HepG2 (cell line): Measurements from ENCODE around the gene FOXR1. TPM values are rescaled to one million over a fixed set of nuclear protein-coding genes. Genes with fewer than 3 reads are reported as not detected.

Source experiments
- ARNT2 ChIP-seq: sonication (generic); formaldehyde crosslinking; IDR thresholded peaks from 2 replicates; pipeline ENCODE4 v1.8.0; 2022; ENCODE audit warnings: mild to moderate bottlenecking, low read depth, missing genetic modification reagents, moderate library complexity
- BHLHE40 ChIP-seq: IDR thresholded peaks from 2 replicates; pipeline ENCODE4 v1.6.1; 2011; ENCODE audit warnings: low read length, improper control_type of control experiment
- EZH2 ChIP-seq: conservative IDR thresholded peaks from 2 replicates; pipeline ENCODE4 v1.6.1; 2012; ENCODE audit warnings: mild to moderate bottlenecking, low read depth, low read length, moderate library complexity
- FOSL2 ChIP-seq: sonication (generic); formaldehyde crosslinking; IDR thresholded peaks from 2 replicates; pipeline ENCODE4 v1.4.0; 2020; ENCODE audit warnings: missing genetic modification reagents
- FOXK1 ChIP-seq: sonication (generic); formaldehyde crosslinking; IDR thresholded peaks from 2 replicates; pipeline ENCODE4 v1.4.0; 2020; ENCODE audit warnings: low read depth, missing genetic modification reagents, borderline replicate concordance
- HMGA1 ChIP-seq: sonication (generic); formaldehyde crosslinking; conservative IDR thresholded peaks from 2 replicates; pipeline ENCODE4 v1.4.0; 2020; ENCODE audit warnings: missing genetic modification reagents
- MAFK ChIP-seq, 2 experiments: IDR thresholded peaks in 1 of 2; conservative IDR thresholded peaks in 1 of 2; 2 replicates each; pipeline ENCODE4 v1.6.1; 2011; ENCODE audit warnings: improper control_type of control experiment in 2 of 2, low read length in 2 of 2
- MED13 ChIP-seq: sonication (generic); formaldehyde crosslinking; IDR thresholded peaks from 2 replicates; pipeline ENCODE4 v1.5.0; 2020; ENCODE audit warnings: missing genetic modification reagents
- NR2F6 ChIP-seq, 2 experiments: IDR thresholded peaks; 2 replicates each; pipeline ENCODE4 v1.6.1; 2016; ENCODE audit warnings: antibody characterized with exemption in 1 of 2, mild to moderate bottlenecking in 1 of 2
- NR3C1 ChIP-seq: sonication (generic); formaldehyde crosslinking; IDR thresholded peaks from 2 replicates; pipeline ENCODE4 v1.4.0; 2020; ENCODE audit warnings: missing genetic modification reagents
- POLR2G ChIP-seq: fragments of 200-400 bp; formaldehyde crosslinking; IDR thresholded peaks from 2 replicates; pipeline ENCODE4 v1.6.1; 2018; ENCODE audit warnings: mild to moderate bottlenecking, low read depth, low read length, moderate library complexity
- REPIN1 ChIP-seq: sonication (generic); formaldehyde crosslinking; IDR thresholded peaks from 2 replicates; pipeline ENCODE4 v1.8.0; 2022; ENCODE audit warnings: missing genetic modification reagents, low read depth, mild to moderate bottlenecking, borderline replicate concordance
- RFX3 ChIP-seq: IDR thresholded peaks from 2 replicates; pipeline ENCODE4 v1.6.1; 2016; ENCODE audit warnings: missing biosample characterization, missing genetic modification reagents
- SNAI1 ChIP-seq: sonication (generic); formaldehyde crosslinking; IDR thresholded peaks from 2 replicates; pipeline ENCODE4 v1.5.0; 2020; ENCODE audit warnings: mild to moderate bottlenecking, missing genetic modification reagents, borderline replicate concordance
- SNRNP70 ChIP-seq: fragments of 200-400 bp; formaldehyde crosslinking; IDR thresholded peaks from 2 replicates; pipeline ENCODE4 v1.6.1; 2017; ENCODE audit warnings: mild to moderate bottlenecking, low read depth, low read length, moderate library complexity
- TCF7 ChIP-seq: sonication (generic); IDR thresholded peaks from 2 replicates; pipeline ENCODE4 v1.6.1; 2016; ENCODE audit warnings: antibody characterized with exemption, low read depth
- TGIF2 ChIP-seq: IDR thresholded peaks from 2 replicates; pipeline ENCODE4 v1.6.1; 2016; ENCODE audit warnings: control low read depth, missing compliant biosample characterization
- ZBTB1 ChIP-seq: sonication (generic); formaldehyde crosslinking; IDR thresholded peaks from 2 replicates; pipeline ENCODE4 v1.4.0; 2020; ENCODE audit warnings: missing genetic modification reagents, borderline replicate concordance
- ZFAT ChIP-seq: sonication (generic); formaldehyde crosslinking; conservative IDR thresholded peaks from 2 replicates; pipeline ENCODE4 v1.8.1; 2023; ENCODE audit warnings: missing genetic modification reagents, inconsistent platforms
- ZNF225 ChIP-seq: sonication (generic); formaldehyde crosslinking; IDR thresholded peaks from 2 replicates; pipeline ENCODE4 v1.4.0; 2020; ENCODE audit warnings: mild to moderate bottlenecking, missing genetic modification reagents
- ZNF335 ChIP-seq: sonication (generic); formaldehyde crosslinking; IDR thresholded peaks from 2 replicates; pipeline ENCODE4 v1.4.0; 2020; ENCODE audit warnings: missing genetic modification reagents
- ZNF33A ChIP-seq: sonication (generic); formaldehyde crosslinking; IDR thresholded peaks from 2 replicates; pipeline ENCODE4 v1.5.1; 2020; ENCODE audit warnings: missing genetic modification reagents, mild to moderate bottlenecking, moderate library complexity, borderline replicate concordance
- ZNF629 ChIP-seq: sonication (generic); formaldehyde crosslinking; conservative IDR thresholded peaks from 2 replicates; pipeline ENCODE4 v1.5.0; 2020; ENCODE audit warnings: missing genetic modification reagents
- ZNF660 ChIP-seq: sonication (generic); formaldehyde crosslinking; IDR thresholded peaks from 2 replicates; pipeline ENCODE4 v1.5.1; 2020; ENCODE audit warnings: mild to moderate bottlenecking, low read depth, missing genetic modification reagents, borderline replicate concordance
- ZNF781 ChIP-seq: sonication (generic); formaldehyde crosslinking; IDR thresholded peaks from 2 replicates; pipeline ENCODE4 v1.5.1; 2020; ENCODE audit warnings: borderline replicate concordance, mild to moderate bottlenecking, missing genetic modification reagents; ENCODE audit errors: not compliant biosample characterization
- ZNF782 ChIP-seq: sonication (generic); formaldehyde crosslinking; IDR thresholded peaks from 2 replicates; pipeline ENCODE4 v1.4.0; 2020; ENCODE audit warnings: missing genetic modification reagents, mild to moderate bottlenecking, borderline replicate concordance
- ZNF83 ChIP-seq: sonication (generic); formaldehyde crosslinking; IDR thresholded peaks from 2 replicates; pipeline ENCODE4 v1.4.0; 2020; ENCODE audit warnings: missing genetic modification reagents, mild to moderate bottlenecking, borderline replicate concordance
- polyA plus RNA-seq, 8 experiments: library from polyadenylated mRNA; depleted of rRNA in 3 of 8; stranded (reverse) in 7 of 8; unstranded in 1 of 8; fragments of >200 nt; fragmentation: Illumina TruSeq in 4 of 8; extraction: Trizol in 4 of 8; gene quantifications; 2 replicates each; pipeline versions ENCODE4 v1.2.1 to v1.2.3, GENCODE V29; 2011 to 2016; ENCODE audit warnings: low read depth in 4 of 8, missing spikeins in 1 of 8, mixed read lengths in 1 of 8; ENCODE audit not compliant: insufficient read depth in 1 of 8
- total RNA-seq, 5 experiments: library from RNA; depleted of rRNA; stranded (reverse); fragments of >200 nt; fragmentation: Illumina TruSeq; extraction: Trizol; gene quantifications; 2 replicates each; pipeline ENCODE4 v1.2.3, GENCODE V29; 2016; ENCODE audit warnings: low read depth in 1 of 5
- TF ChIP-seq, protein P1 (sequence below): sonication (generic); formaldehyde crosslinking; IDR thresholded peaks from 2 replicates; pipeline ENCODE4 v1.4.0; 2020; ENCODE audit warnings: mild to moderate bottlenecking, missing genetic modification reagents
- TF ChIP-seq, protein P2 (sequence below): sonication (generic); formaldehyde crosslinking; IDR thresholded peaks from 2 replicates; pipeline ENCODE4 v1.4.0; 2020; ENCODE audit warnings: missing genetic modification reagents

FOXR1 gene
- total and polyA plus RNA-seq, 2 of the 13 experiments (the other 11 are each of a cell fraction or from before 2014, with no cell fraction given): not detected

- no peak for TF ChIP-seq ZNF33A (CRISPR knock-in tag)
- TF ChIP-seq SNAI1 (CRISPR knock-in tag): no peak
- no peak for TF ChIP-seq POLR2G
- TF ChIP-seq ZNF83 (CRISPR knock-in tag): no peak
- no peak for TF ChIP-seq ZFAT (CRISPR knock-in tag)
- no peak for TF ChIP-seq ZBTB1 (CRISPR knock-in tag)
- no peak for TF ChIP-seq MED13
- no peak for TF ChIP-seq RFX3
- TF ChIP-seq NR3C1 (CRISPR knock-in tag): no peak
- TF ChIP-seq TCF7: peak; percentile 63
- no peak for TF ChIP-seq ZNF335 (CRISPR knock-in tag)
- no peak for TF ChIP-seq ZNF660 (CRISPR knock-in tag)
- TF ChIP-seq TGIF2: no peak
- no peak for TF ChIP-seq HMGA1 (CRISPR knock-in tag)
- TF ChIP-seq, protein P1, sequence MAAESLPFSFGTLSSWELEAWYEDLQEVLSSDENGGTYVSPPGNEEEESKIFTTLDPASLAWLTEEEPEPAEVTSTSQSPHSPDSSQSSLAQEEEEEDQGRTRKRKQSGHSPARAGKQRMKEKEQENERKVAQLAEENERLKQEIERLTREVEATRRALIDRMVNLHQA (CRISPR knock-in tag): no peak
- no peak for TF ChIP-seq FOSL2
- 0 out of 2 replicates have a peak, but pooled peaks have one; percentile 23 for TF ChIP-seq ARNT2
- TF ChIP-seq ZNF225 (CRISPR knock-in tag): peak; percentile 52; the same call in 1 of the 2 replicates
- TF ChIP-seq, protein P2, sequence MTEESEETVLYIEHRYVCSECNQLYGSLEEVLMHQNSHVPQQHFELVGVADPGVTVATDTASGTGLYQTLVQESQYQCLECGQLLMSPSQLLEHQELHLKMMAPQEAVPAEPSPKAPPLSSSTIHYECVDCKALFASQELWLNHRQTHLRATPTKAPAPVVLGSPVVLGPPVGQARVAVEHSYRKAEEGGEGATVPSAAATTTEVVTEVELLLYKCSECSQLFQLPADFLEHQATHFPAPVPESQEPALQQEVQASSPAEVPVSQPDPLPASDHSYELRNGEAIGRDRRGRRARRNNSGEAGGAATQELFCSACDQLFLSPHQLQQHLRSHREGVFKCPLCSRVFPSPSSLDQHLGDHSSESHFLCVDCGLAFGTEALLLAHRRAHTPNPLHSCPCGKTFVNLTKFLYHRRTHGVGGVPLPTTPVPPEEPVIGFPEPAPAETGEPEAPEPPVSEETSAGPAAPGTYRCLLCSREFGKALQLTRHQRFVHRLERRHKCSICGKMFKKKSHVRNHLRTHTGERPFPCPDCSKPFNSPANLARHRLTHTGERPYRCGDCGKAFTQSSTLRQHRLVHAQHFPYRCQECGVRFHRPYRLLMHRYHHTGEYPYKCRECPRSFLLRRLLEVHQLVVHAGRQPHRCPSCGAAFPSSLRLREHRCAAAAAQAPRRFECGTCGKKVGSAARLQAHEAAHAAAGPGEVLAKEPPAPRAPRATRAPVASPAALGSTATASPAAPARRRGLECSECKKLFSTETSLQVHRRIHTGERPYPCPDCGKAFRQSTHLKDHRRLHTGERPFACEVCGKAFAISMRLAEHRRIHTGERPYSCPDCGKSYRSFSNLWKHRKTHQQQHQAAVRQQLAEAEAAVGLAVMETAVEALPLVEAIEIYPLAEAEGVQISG (CRISPR knock-in tag): peak; percentile 55; the same call in 1 of the 2 replicates
- no peak for TF ChIP-seq MAFK (conservative IDR thresholded peaks at IDR 0.05 in 1 of 2, IDR thresholded peaks at IDR 0.05 in 1 of 2; ENCODE audit: low read length in 2 of 2)
- TF ChIP-seq ZNF781 (CRISPR knock-in tag): no peak
- no peak for TF ChIP-seq BHLHE40
- no peak for TF ChIP-seq EZH2
- TF ChIP-seq REPIN1: no peak
- TF ChIP-seq NR2F6 (IDR thresholded peaks at IDR 0.05): no peak
- TF ChIP-seq NR2F6 (CRISPR knock-in tag; IDR thresholded peaks at IDR 0.05): no peak
- TF ChIP-seq ZNF782 (CRISPR knock-in tag): no peak
- TF ChIP-seq FOXK1 (CRISPR knock-in tag): no peak
- no peak for TF ChIP-seq ZNF629
- no peak for TF ChIP-seq SNRNP70
These were observed 46.7 kb upstream of the FOXR1 start (continued) for GRCh38 chr11:118924591-118925585.
